Heart right ventricle (tissue), 16 donors: Measurements from ENCODE around the gene USP28. TPM values are rescaled to one million over a fixed set of nuclear protein-coding genes. Genes with fewer than 3 reads are reported as not detected.
A peak's percentile ranks its signal among the peaks of the same experiment; 100 is the strongest.
"Not testable (repeated sequence)": the region's sequence is repeated elsewhere in the genome, so short reads cannot be mapped to it uniquely, and the experiment has no call there.

Experiments
- ATAC-seq, 8 donors: fragments of 200-7000 bp; cut with Tn5 transposase; one replicate each; pipeline ENCODE4 v1.9.1; 2020; ENCODE audit warnings: mild to moderate bottlenecking in 8 of 8, moderate library complexity in 8 of 8, moderate number of reproducible peaks in 1 of 8
- DNase-seq, 2 donors: peaks; one replicate each; pipeline ENCODE4 v3.0.0-alpha.2; 2020
- H3K27ac ChIP-seq, 10 donors: fragments of 200-600 bp; sonication (generic) in 2 of 10; one replicate each; pipeline versions ENCODE4 v1.5.0 to v1.8.0; 2020 to 2022; ENCODE audit warnings: mild to moderate bottlenecking in 3 of 10
- H3K27me3 ChIP-seq, 7 donors: fragments of 200-600 bp; one replicate each; pipeline ENCODE4 v1.8.0; 2021 to 2022; ENCODE audit warnings: mild to moderate bottlenecking in 2 of 7
- H3K36me3 ChIP-seq, 9 donors: fragments of 200-600 bp; sonication (generic) in 1 of 9; one replicate each; pipeline versions ENCODE4 v1.5.0 to v1.8.0; 2020 to 2022; ENCODE audit warnings: mild to moderate bottlenecking in 2 of 9
- H3K4me1 ChIP-seq, 9 donors: fragments of 200-600 bp; sonication (generic) in 1 of 9; one replicate each; pipeline versions ENCODE4 v1.5.0 to v1.8.0; 2020 to 2022; ENCODE audit warnings: mild to moderate bottlenecking in 4 of 9
- H3K4me3 ChIP-seq, 10 donors: fragments of 200-600 bp; sonication (generic) in 2 of 10; one replicate each; pipeline versions ENCODE4 v1.5.0 to v1.8.0; 2020 to 2022; ENCODE audit warnings: mild to moderate bottlenecking in 7 of 10, moderate library complexity in 2 of 10
- H3K9me3 ChIP-seq, 11 donors: fragments of 200-600 bp in 10 of 11; sonication (generic) in 2 of 11; one replicate each; pipeline versions ENCODE4 v1.5.0 to v1.8.0; 2013 to 2022; ENCODE audit warnings: mild to moderate bottlenecking in 2 of 11, control low read depth in 1 of 11, moderate library complexity in 1 of 11
- CTCF ChIP-seq, 9 donors: fragments of 200-600 bp; sonication (generic) in 2 of 9; IDR thresholded peaks; one replicate each; pipeline versions ENCODE4 v1.5.0 to v1.8.0; 2021 to 2022; ENCODE audit warnings: antibody characterized with exemption in 9 of 9, mild to moderate bottlenecking in 5 of 9, moderate library complexity in 1 of 9
- WGBS, 2 donors: extraction: QIAGEN DNeasy Blood & Tissue Kit; methylation state at CpG; one replicate each; pipeline ENCODE4 v1.1.7; 2013; ENCODE audit warnings: inconsistent platforms in 1 of 2; 5-methylcytosine and 5-hydroxymethylcytosine counted together
- intact Hi-C, 10 donors: fragments of 100-400 bp; cut with DNase I; formaldehyde crosslinking; loops; one replicate each; pipeline versions ENCODE4 v1.11.1 to v1.14.2; 2022
- polyA plus RNA-seq, 2 donors: library from polyadenylated mRNA; stranded (reverse); fragments of 200-250 nt; gene quantifications; one replicate each; pipeline ENCODE4 v1.2.3, GENCODE V29; 2013
- total RNA-seq, 10 donors: library from RNA; stranded (reverse); fragmentation: NEBNext Ultra II Directional in 3 of 10; extraction: Animal tissue kit (Norgen Biotek cat#: 25700) in 3 of 10; gene quantifications; one replicate each; pipeline versions ENCODE4 v1.2.1 to v1.2.4, GENCODE V29; 2021 to 2023
- donor health status: Arrhythmogenic right ventricular cardiomyopathy.
- donor health status: ischemic (EF 13 %, LVEDD 7.1; RV severe dilation, severe dysfunction).
- donor health status: healthy with polysubstance abuse.
- donor health status: DM: no; HTN: yes; CAD: no.
- donor health status: DM: no; HTN: no; CAD: no.
- donor health status: ischemic (EF 25% LVEDD 6.9; RV normal size, moderate dysfunction).
- donor health status: ischemic (EF 25% LVEDD 5.7; RV mildly dilated, moderate dysfunction).
- donor health status: healthy.
- donor health status: DM: yes; HTN: yes; CAD: no.
- donor health status: Ischemic cardiomyopathy.
- donor health status: ischemic (EF 35%, LVEDD 5.7; RV mildly dilated, moderate dysfunction).
- donor health status: nonischemic (EF 11% LVEDD 7.7; RV severe dilation, severe dysfunction).
- donor health status: DM: yes; HTN: yes; CAD: no.
- donor health status: PGD.
- donor health status: ischemic (EF 29% LVEDD 5.4; RV normal size, mild dysfunction).
- donor health status: nonischemic (EF 23%, LVEDD 6.1; RV moderate dilation, normal function).

The USP28 gene
- total and polyA plus RNA-seq, 12 donors: 29.2 to 174 (median 132) TPM

GRCh38 chr11:113796663-113797259 is 78.6 kb downstream of the USP28 start:
- TF ChIP-seq CTCF (IDR thresholded peaks at IDR 0.05): peak; percentile 39 to 71 (median 62)
- Histone ChIP-seq H3K4me1 (peaks cover 0 to 3% (median 0%) of the 10 kb centered on the region in 9 donors), H3K27me3 (no peaks in the 10 kb centered on the region), H3K27ac (no peak overlapping the region), H3K4me3 (no peak overlapping the region), H3K9me3 (no peaks in the 10 kb centered on the region), H3K36me3 (peaks cover 0 to 49% (median 31%) of the 10 kb centered on the region in 9 donors)
- ATAC-seq (peak; percentile 80 to 93 (median 88)), DNase-seq (peak in 1 of 2 donors; percentile 35)
- intact Hi-C loops: loop anchor here in 5 of 10 donors (5.0 to 10.0 kb wide), 3 partner anchors 482 to 492 kb away; partner anchors contain the start of gene TTC12 (in 1 of the 5)
- WGBS, 2 donors: 47 to 52% methylated on average over 3 of the region's 3 CpGs

- no peaks in the 10 kb centered on the region for H3K9me3 ChIP-seq
- ATAC-seq (no peak), DNase-seq (no peak)
- peaks cover 0 to 4% (median 0%) of the 10 kb centered on the region in 7 donors for H3K27me3 ChIP-seq
- no peak for TF ChIP-seq CTCF (IDR thresholded peaks at IDR 0.05)
- no peak overlapping the region for H3K27ac ChIP-seq
- H3K36me3 ChIP-seq: no peaks in the 10 kb centered on the region
- WGBS, 2 donors: 80 to 85% methylated on average over 35 of the region's 35 CpGs
- intact Hi-C loops: loop anchor here in 3 of 10 donors (10.0 kb wide), 2 partner anchors 475 to 485 kb away; partner anchors contain the start of gene TTC12 (in 1 of the 3)
- no peaks in the 10 kb centered on the region for H3K4me1 ChIP-seq
- H3K4me3 ChIP-seq: no peak overlapping the region
Measured at GRCh38 chr11:113789675-113790320, 85.6 kb downstream of the USP28 start.

- WGBS, 2 donors: 83 to 84% methylated on average over 22 of the region's 22 CpGs
- ATAC-seq, H3K27me3 ChIP-seq, H3K9me3 ChIP-seq, H3K4me3 ChIP-seq, DNase-seq, intact Hi-C loops, H3K27ac ChIP-seq, H3K4me1 ChIP-seq, H3K36me3 ChIP-seq: not testable (repeated sequence)
Measured at GRCh38 chr11:113789016-113789415, 86.4 kb downstream of the USP28 start.

- DNase-seq: no peak
- H3K4me1 ChIP-seq: peaks cover 0 to 19% (median 0%) of the 10 kb centered on the region in 9 donors
- intact Hi-C loops: no loop called here
- H3K27ac ChIP-seq: no peak overlapping the region
- no peaks in the 10 kb centered on the region for H3K27me3 ChIP-seq
- ATAC-seq: no peak
- no peaks in the 10 kb centered on the region for H3K36me3 ChIP-seq
- 87 to 94% methylated on average over 1 of the region's 1 CpG for WGBS, 2 donors
- H3K9me3 ChIP-seq: no peaks in the 10 kb centered on the region
- TF ChIP-seq CTCF (IDR thresholded peaks at IDR 0.05): no peak
- H3K4me3 ChIP-seq: no peak overlapping the region
Measured at GRCh38 chr11:113782134-113782533, 93.2 kb downstream of the USP28 start.

GRCh38 chr11:113781682-113782081 is 93.7 kb downstream of the USP28 start:
- peak in 2 of 8 donors; percentile 21 to 41 for ATAC-seq
- no peak for DNase-seq
- 32 to 45% methylated on average over 5 of the region's 5 CpGs for WGBS, 2 donors

More at GRCh38 chr11:113781682-113782081, 93.7 kb downstream of the USP28 start:
- Histone ChIP-seq H3K27me3 (no peaks in the 10 kb centered on the region), H3K27ac (no peak overlapping the region), H3K4me3 (no peak overlapping the region), H3K36me3 (no peaks in the 10 kb centered on the region), H3K9me3 (no peaks in the 10 kb centered on the region), H3K4me1 (peaks cover 0 to 19% (median 0%) of the 10 kb centered on the region in 9 donors)
- intact Hi-C loops: no loop called here
- no peak for TF ChIP-seq CTCF (IDR thresholded peaks at IDR 0.05)
